ENCODE measurements around the gene CTNNA3.

Gene CTNNA3

GRCh38 chr10:66273966-66274519 is 1422.0 kb downstream of the CTNNA3 start:
- DNase-seq: no peak

DNA sequence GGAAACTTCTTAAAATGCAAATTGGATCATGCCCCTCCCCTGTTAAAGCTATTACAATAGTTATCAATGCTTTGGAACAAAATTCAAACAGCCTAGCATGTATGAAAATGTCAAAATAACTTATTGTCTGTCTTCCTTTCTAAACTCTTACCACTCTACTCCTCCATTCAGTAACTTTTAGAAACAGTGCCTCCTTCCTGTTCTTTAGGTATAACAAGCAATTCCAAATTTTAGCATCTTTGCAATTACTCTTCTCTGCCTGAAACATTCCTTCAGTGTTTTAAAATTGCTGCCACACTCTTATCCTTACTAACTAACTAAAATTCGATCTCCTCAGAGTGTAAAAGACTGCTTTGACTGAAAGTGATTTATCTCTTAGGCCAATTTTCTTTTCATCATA is 1430.6 kb downstream of the CTNNA3 start:
- DNase-seq: no peak

DNA sequence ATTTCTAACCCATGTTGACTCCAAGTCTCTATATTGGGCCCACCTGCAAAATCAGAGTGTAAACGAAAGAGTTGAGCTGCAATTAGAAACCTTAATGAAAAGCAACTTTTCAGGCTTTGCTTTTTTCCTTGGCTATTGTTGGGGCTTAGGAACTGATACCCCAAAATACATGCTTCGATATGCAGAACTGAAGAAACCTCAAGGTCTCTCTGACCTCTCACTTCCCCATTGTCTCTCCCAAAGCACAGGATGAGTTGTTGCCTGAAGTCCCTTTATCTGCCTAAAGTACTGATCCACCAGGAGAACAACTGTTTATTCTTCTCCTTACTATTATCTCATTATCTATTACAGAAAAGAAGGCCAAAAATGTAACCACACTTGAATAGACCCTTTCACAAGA is 1436.2 kb downstream of the CTNNA3 start:
- no peak for DNase-seq

GRCh38 chr10:66258693-66259092 is 1437.3 kb downstream of the CTNNA3 start:
- no peak for DNase-seq

- DNase-seq: no peak
Observed at GRCh38 chr10:66257801-66258200, 1438.2 kb downstream of the CTNNA3 start.

DNA sequence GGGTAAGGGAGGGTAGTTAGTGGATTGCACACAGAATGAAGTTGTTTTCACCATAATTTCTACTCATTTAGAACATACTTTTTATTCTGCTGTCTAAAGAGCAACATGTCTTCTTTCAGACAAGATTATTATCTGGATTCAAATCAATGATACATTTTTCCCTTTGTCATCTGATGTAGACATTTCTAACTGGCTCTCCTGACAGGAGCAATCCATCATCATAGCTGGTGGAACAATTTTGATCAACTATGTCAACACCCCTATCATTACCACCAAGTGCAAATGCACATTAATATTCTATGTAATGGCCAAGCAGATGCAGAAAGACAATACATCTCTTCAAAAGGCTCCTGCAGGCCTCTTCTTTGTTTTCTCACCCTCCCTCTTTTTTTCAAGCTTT is 1443.0 kb downstream of the CTNNA3 start:
- no peak for DNase-seq

- no peak for DNase-seq
Observed at GRCh38 chr10:66246177-66246576, 1449.8 kb downstream of the CTNNA3 start.

GRCh38 chr10:66244953-66245352 is 1451.0 kb downstream of the CTNNA3 start:
- no peak for DNase-seq

DNA sequence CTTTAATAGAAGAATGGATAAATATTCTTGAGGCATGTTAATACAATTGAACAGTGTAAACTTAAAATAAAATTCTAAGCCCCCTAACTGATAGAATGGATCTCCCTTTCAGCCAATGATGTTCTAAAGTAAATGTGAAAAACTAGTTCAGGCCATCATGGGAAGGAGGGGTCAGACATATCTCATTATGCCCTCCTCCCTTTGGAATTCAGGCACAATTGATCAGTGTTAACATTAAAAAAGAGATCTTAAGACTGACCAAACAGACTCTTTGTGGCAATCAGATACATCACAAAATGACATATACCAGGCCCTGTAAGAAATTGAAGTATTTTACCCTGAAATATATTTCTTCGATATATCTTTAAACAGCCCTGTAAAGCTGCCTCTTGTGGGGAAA is 1453.1 kb downstream of the CTNNA3 start:
- DNase-seq: no peak

DNA sequence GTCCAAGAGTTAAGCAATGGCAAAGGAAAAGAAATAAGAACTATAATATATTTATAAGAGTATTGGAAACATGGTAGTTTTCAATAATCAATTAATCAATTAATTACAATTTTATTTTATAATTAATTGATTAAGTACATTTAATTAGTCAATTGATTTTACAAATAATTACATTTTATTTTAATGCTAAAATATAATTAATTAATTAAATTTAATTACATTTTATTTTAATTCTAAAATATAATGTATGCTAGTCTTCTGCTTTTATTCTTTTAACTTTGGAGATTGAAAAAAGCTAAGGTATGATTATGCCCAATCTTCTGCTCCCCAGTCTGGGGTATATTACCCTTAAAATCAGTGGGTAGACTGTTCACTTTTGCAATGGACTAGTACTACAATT is 1456.9 kb downstream of the CTNNA3 start:
- DNase-seq: no peak

DNA sequence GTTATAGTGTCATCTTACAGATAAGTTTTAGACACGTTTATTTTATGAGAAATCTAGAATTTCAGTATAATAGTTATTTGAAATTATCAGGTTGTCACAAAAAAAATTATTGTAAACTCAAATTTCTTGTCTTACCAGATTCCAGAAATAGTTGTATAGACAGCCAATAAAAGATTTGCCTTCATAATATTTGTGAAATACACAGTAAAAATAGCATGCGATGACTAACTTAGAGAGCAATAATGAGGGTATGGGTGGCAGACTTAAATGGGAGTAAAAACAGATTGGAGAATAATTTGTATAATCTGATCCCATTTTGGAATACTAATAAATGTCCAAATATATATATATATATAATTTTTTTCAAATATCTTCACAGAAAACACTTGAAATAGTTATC is 1457.7 kb downstream of the CTNNA3 start:
- DNase-seq: no peak

- DNase-seq: no peak
Observed at GRCh38 chr10:66234872-66235271, 1461.1 kb downstream of the CTNNA3 start.

- DNase-seq: no peak
Observed at GRCh38 chr10:66228887-66229286, 1467.1 kb downstream of the CTNNA3 start.

DNA sequence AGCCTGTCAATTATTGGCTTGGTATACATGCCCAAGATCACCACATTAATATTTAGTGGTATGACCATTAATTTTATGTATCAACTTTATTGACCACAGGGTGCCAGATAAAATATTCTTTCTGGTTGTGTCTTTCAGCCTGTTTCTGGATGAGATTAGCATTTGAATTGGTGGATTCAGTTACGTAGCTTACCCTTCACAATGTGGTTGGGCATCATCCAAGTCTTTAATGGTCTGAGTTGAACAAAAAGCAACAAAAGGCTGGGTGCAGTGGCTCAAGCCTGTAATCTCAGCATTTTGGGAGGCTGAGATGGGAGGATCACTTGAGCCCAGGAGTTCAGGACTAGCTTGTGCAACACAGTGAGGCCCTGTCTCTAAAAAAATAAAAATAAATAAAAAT is 1472.3 kb downstream of the CTNNA3 start:
- DNase-seq: no peak

GRCh38 chr10:66222462-66223046 is 1473.4 kb downstream of the CTNNA3 start:
- no peak for DNase-seq

DNA sequence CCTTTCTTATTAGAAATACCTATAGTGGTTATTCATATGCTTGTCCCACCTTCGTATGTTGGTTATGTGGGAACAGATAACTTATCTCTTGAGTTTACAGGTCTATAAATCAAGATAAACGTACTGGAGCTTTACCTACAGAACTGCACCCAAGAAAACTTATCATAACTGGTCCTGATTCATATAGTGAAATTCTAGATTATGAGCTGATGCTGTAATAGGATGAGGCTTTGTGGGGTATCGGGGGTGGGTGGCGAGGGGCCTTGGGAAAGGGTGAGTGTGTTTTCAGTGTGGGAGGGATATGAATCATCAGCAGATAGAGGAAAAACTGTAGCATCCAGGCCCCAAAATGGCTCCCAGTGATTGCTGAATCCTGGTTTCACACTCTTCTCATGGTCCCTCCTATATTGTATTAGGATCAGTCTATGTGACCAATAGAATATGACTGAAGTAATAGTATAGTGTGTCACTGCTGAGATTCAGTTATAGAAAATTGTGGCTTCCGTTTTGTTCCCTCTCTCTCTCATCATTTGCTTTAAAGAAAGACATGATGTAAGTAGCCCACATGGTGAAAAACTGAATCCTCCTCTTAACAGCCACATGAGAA is 1476.9 kb downstream of the CTNNA3 start:
- DNase-seq: no peak

- no peak for DNase-seq
Observed at GRCh38 chr10:66218289-66218688, 1477.7 kb downstream of the CTNNA3 start.

DNA sequence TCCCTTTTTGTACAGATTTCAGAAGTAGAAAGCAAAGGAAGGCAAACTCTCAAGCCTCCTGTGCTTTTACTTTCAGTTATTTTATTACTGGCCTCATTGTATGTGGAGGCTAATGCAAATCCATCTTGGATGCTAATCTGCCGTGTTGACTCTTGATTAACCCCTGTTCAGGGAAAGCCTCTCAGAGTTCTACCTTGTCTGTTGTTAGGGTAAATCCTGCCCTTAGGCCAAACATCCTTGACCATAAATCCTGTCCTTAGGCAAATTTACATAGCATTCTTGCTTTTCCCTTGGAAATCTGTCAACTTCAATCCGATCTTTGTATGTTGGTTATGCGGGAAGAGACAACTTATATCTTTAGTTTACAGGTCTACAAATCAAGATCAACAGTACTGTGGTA is 1480.1 kb downstream of the CTNNA3 start:
- DNase-seq: no peak

DNA sequence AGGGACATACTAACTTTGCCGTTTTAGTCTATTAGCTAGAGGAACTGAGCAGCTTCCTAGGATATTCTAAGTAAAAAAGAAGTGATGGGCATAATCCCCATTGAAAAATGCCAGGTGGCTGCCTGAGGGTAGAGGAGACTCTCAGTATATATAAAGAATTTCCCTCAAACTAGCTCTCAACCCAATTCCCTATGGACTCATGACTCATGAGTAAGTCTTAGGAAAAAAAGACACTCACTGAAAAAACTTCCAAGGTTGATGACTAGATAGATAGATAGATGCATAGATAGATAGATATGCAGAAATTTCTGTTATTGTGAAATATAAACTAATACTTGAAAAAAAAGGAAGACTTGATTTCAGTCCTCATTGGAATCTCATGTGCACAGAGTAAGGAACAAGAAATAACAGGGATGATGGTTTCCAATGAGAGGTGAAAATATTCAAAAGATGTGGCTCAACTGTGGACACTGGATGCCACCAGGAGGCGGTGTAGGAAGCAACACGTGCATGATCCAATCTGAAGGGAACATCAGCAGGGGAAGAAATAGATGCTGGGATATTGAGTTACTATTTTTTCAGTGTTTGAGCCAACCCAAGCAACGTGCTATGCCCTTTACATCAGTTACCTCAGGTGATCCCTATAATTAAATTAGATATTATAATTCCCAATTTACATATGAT is 1481.1 kb downstream of the CTNNA3 start:
- DNase-seq: no peak

DNA sequence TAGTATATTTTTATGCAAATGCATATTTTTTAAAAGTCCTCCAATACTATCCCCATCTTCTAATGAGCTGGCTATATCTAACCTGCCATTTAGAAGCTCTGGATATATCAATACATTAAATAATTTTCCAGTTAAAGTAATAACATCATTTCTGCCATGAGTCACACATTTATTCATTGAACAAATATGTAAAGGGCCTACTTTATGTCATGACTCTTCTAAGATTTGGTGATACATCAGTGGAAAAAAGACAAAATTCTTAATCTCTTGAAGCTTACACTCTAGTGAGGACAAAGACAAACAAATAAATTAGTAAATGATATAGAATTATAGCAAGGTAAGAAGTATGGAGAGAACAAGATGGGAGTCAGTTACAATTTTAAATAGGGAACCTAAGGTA is 1487.0 kb downstream of the CTNNA3 start:
- no peak for DNase-seq

- DNase-seq: no peak
Observed at GRCh38 chr10:66204838-66205237, 1491.2 kb downstream of the CTNNA3 start.

DNA sequence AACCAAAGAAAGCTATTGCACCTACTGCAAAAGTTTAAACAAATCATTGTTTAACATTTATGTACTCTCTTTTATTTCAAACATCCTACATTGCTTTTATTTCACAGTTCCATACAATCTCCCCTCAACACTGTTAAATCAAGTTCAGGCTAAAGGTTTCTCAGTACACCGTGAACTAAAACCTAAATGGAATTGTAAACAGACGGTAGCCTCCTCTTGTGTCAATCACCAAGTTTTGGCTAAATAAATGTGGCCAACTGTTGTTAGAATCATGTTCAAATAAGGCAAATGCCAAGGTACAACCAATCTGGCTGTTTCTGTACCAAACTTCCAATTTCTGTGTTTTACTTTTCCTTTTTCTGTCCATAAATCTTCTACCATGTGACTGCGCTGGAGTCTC is 1493.9 kb downstream of the CTNNA3 start:
- DNase-seq: no peak

GRCh38 chr10:66192162-66192831 is 1503.7 kb downstream of the CTNNA3 start:
- DNase-seq: no peak

DNA sequence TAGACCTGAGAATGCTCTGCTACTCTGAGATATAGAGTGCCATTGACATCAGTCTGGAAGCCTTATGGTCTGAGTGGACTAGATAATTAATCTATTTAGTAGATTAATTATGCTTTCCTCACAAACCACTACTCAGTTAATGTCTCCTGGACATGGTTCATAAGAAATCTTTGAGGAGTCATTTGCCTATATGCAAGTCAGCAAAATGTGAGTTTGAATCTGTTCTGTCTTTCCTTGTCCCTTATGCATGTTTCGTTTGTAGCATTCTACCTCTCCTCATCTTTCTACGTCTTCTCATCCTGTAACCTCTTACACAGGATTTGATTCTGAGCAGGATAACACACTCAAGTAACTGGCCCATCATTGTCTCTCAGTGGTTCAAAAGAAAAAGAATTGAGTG is 1505.6 kb downstream of the CTNNA3 start:
- DNase-seq: no peak
